GM06990 (cell line): Measurements from ENCODE around the gene PHACTR3.

ENCODE experiments used
- DNase-seq: peaks from one replicate; pipeline ENCODE4 v3.0.0-alpha.2; 2011; ENCODE audit not compliant: insufficient read length; ENCODE audit errors: extremely low read depth
- H3K27me3 ChIP-seq: replicated peaks from 2 replicates; pipeline ENCODE4 v1.6.0; 2011; ENCODE audit warnings: low read length; ENCODE audit not compliant: control insufficient read depth, insufficient read depth
- H3K36me3 ChIP-seq: 2 replicates; pipeline ENCODE4 v1.5.1; 2011; ENCODE audit warnings: low read length; ENCODE audit not compliant: control insufficient read depth, insufficient read depth
- H3K4me3 ChIP-seq: replicated peaks from 2 replicates; pipeline ENCODE4 v1.5.1; 2011; ENCODE audit warnings: low read depth, mild to moderate bottlenecking, control low read depth, low read length
- CTCF ChIP-seq: IDR thresholded peaks from 2 replicates; pipeline ENCODE4 v1.5.1; 2011; ENCODE audit warnings: low read length, control low read depth, mild to moderate bottlenecking, inconsistent platforms; ENCODE audit not compliant: insufficient read depth, poor library complexity, severe bottlenecking

The PHACTR3 gene

GRCh38 chr20:59730722-59731121 lies 126.4 kb downstream of the PHACTR3 start:
- no peak for TF ChIP-seq CTCF
- DNase-seq, result no peak
- Histone ChIP-seq H3K36me3 (no peaks in the 10 kb centered on the region), H3K4me3 (no peak overlapping the region), H3K27me3 (no peaks in the 10 kb centered on the region)

GRCh38 chr20:59731376-59731775 lies 127.0 kb downstream of the PHACTR3 start:
- Histone ChIP-seq H3K27me3 (no peaks in the 10 kb centered on the region), H3K4me3 (no peak overlapping the region), H3K36me3 (no peaks in the 10 kb centered on the region)
- DNase-seq, result no peak
- TF ChIP-seq CTCF, result no peak

- TF ChIP-seq CTCF, result no peak
- no peak for DNase-seq
- H3K36me3 ChIP-seq, result no peaks in the 10 kb centered on the region
- no peaks in the 10 kb centered on the region; the same call in 1 of the 2 replicates for H3K27me3 ChIP-seq
- no peak overlapping the region for H3K4me3 ChIP-seq
Measured at GRCh38 chr20:59733351-59733750, 129.0 kb downstream of the PHACTR3 start.

- Histone ChIP-seq H3K36me3 (no peaks in the 10 kb centered on the region), H3K4me3 (no peak overlapping the region), H3K27me3 (no peaks in the 10 kb centered on the region; the same call in 1 of the 2 replicates)
- DNase-seq, result no peak
- no peak for TF ChIP-seq CTCF
Measured at GRCh38 chr20:59735486-59735885, 131.1 kb downstream of the PHACTR3 start.

GRCh38 chr20:59735917-59736316 lies 131.6 kb downstream of the PHACTR3 start:
- no peak for DNase-seq
- no peak for TF ChIP-seq CTCF

GRCh38 chr20:59736366-59736765 lies 132.0 kb downstream of the PHACTR3 start:
- DNase-seq, result no peak
- H3K36me3 ChIP-seq, result no peaks in the 10 kb centered on the region
- H3K4me3 ChIP-seq, result no peak overlapping the region
- TF ChIP-seq CTCF, result no peak
- no peaks in the 10 kb centered on the region; the same call in 1 of the 2 replicates for H3K27me3 ChIP-seq

More at GRCh38 chr20:59735917-59736316, 131.6 kb downstream of the PHACTR3 start:
- H3K27me3 ChIP-seq, result no peaks in the 10 kb centered on the region; the same call in 1 of the 2 replicates
- H3K36me3 ChIP-seq, result no peaks in the 10 kb centered on the region
- H3K4me3 ChIP-seq, result no peak overlapping the region
